ENCODE results near the gene REG3A. TPM values are rescaled to one million over a fixed set of nuclear protein-coding genes. Genes with fewer than 3 reads are reported as not detected.

The REG3A gene
- total RNA-seq, 1 donor from 2014 or later = not detected

GRCh38 chr2:79180092-79180491 is 20.5 kb upstream of the REG3A start:
- H3K27me3 ChIP-seq (ENCODE audit: control insufficient read depth, insufficient read depth, low read length) = no peaks in the 10 kb centered on the region
- no peak overlapping the region for H3K4me3 ChIP-seq (ENCODE audit: low read depth, low read length)
- DNase-seq (ENCODE audit: low read depth) = no peak
- TF ChIP-seq, protein P1, sequence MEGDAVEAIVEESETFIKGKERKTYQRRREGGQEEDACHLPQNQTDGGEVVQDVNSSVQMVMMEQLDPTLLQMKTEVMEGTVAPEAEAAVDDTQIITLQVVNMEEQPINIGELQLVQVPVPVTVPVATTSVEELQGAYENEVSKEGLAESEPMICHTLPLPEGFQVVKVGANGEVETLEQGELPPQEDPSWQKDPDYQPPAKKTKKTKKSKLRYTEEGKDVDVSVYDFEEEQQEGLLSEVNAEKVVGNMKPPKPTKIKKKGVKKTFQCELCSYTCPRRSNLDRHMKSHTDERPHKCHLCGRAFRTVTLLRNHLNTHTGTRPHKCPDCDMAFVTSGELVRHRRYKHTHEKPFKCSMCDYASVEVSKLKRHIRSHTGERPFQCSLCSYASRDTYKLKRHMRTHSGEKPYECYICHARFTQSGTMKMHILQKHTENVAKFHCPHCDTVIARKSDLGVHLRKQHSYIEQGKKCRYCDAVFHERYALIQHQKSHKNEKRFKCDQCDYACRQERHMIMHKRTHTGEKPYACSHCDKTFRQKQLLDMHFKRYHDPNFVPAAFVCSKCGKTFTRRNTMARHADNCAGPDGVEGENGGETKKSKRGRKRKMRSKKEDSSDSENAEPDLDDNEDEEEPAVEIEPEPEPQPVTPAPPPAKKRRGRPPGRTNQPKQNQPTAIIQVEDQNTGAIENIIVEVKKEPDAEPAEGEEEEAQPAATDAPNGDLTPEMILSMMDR (IDR thresholded peaks at IDR 0.05; ENCODE audit: insufficient read depth, low read length, poor library complexity, severe bottlenecking) = no peak
- H3K36me3 ChIP-seq (ENCODE audit: control insufficient read depth, insufficient read depth, low read length) = no peaks in the 10 kb centered on the region

GRCh38 chr2:79179036-79179435 is 19.5 kb upstream of the REG3A start:
- TF ChIP-seq, protein P1 (IDR thresholded peaks at IDR 0.05; ENCODE audit: insufficient read depth, low read length, poor library complexity, severe bottlenecking) = no peak
- Histone ChIP-seq H3K36me3 (ENCODE audit: control insufficient read depth, insufficient read depth, low read length) (no peaks in the 10 kb centered on the region), H3K4me3 (ENCODE audit: low read depth, low read length) (no peak overlapping the region), H3K27me3 (ENCODE audit: control insufficient read depth, insufficient read depth, low read length) (no peaks in the 10 kb centered on the region)
- no peak for DNase-seq (ENCODE audit: low read depth)

GRCh38 chr2:79178076-79178674 is 18.6 kb upstream of the REG3A start:
- Histone ChIP-seq H3K27me3 (ENCODE audit: control insufficient read depth, insufficient read depth, low read length) (no peaks in the 10 kb centered on the region), H3K4me3 (ENCODE audit: low read depth, low read length) (no peak overlapping the region), H3K36me3 (ENCODE audit: control insufficient read depth, insufficient read depth, low read length) (no peaks in the 10 kb centered on the region)
- TF ChIP-seq, protein P1 (IDR thresholded peaks at IDR 0.05; ENCODE audit: insufficient read depth, low read length, poor library complexity, severe bottlenecking) = no peak
- DNase-seq (ENCODE audit: low read depth) = no peak

DNA sequence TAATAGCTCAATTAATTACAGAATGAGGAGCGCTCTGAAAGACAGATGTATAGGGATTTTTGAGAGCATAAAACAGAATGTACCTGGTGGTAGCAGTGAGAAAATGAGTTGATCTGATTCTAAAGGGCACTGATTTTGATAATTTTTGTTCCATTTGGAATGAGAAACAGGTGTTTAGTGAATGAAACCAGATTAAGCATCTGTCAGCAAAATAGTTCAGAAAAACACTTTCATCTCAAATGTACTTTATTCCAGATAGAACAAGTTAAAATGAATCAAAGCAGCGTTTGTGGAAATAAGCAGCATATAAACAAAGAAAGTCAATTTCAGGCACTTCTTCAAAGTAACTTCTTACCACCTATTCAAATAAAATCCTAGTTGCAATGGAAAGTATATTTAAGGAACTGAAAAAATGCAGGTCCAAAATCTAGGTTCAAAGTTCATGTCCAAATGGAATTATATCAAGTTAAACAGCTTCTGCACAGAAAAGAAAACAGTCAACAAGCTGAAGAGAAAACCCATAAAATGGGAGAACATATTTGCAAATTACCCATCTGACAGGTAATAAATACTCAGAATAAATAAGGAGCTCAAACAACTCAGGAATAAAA is 11.9 kb upstream of the REG3A start:
- H3K36me3 ChIP-seq (ENCODE audit: control insufficient read depth, insufficient read depth, low read length) = no peaks in the 10 kb centered on the region
- TF ChIP-seq, protein P1 (IDR thresholded peaks at IDR 0.05; ENCODE audit: insufficient read depth, low read length, poor library complexity, severe bottlenecking) = no peak
- no peak overlapping the region for H3K4me3 ChIP-seq (ENCODE audit: low read depth, low read length)
- H3K27me3 ChIP-seq (ENCODE audit: control insufficient read depth, insufficient read depth, low read length) = no peaks in the 10 kb centered on the region
- DNase-seq (ENCODE audit: low read depth) = no peak

- H3K36me3 ChIP-seq (ENCODE audit: control insufficient read depth, insufficient read depth, low read length) = no peaks in the 10 kb centered on the region
- H3K27me3 ChIP-seq (ENCODE audit: control insufficient read depth, insufficient read depth, low read length) = no peaks in the 10 kb centered on the region
- H3K4me3 ChIP-seq (ENCODE audit: low read depth, low read length) = no peak overlapping the region
- no peak for DNase-seq (ENCODE audit: low read depth)
- TF ChIP-seq, protein P1 (IDR thresholded peaks at IDR 0.05; ENCODE audit: insufficient read depth, low read length, poor library complexity, severe bottlenecking) = no peak
These were observed 3.2 kb upstream of the REG3A start for GRCh38 chr2:79162801-79163200.

- H3K27me3 ChIP-seq (ENCODE audit: control insufficient read depth, insufficient read depth, low read length) = no peaks in the 10 kb centered on the region
- DNase-seq (ENCODE audit: low read depth) = no peak
- no peaks in the 10 kb centered on the region for H3K36me3 ChIP-seq (ENCODE audit: control insufficient read depth, insufficient read depth, low read length)
- TF ChIP-seq, protein P1 (IDR thresholded peaks at IDR 0.05; ENCODE audit: insufficient read depth, low read length, poor library complexity, severe bottlenecking) = no peak
- no peak overlapping the region for H3K4me3 ChIP-seq (ENCODE audit: low read depth, low read length)
These were observed 2.6 kb upstream of the REG3A start for GRCh38 chr2:79162132-79162531.
